Activated CD8-positive, alpha-beta T cell treated with anti-CD3 and anti-CD28 coated beads for 36 hours (primary cell): ENCODE results near the gene CSTF3. TPM values are rescaled to one million over a fixed set of nuclear protein-coding genes. Genes with fewer than 3 reads are reported as not detected.

Experiments
- ATAC-seq: fragments of 200-7000 bp; cut with Tn5 transposase; one replicate; pipeline ENCODE4 v1.10.0; 2021; ENCODE audit warnings: mild to moderate bottlenecking, moderate library complexity
- CTCF ChIA-PET: fragments of 350-600 bp; sonication (Branson Sonifier 250); formaldehyde crosslinking; loops from one replicate; lab custom pipeline; 2021; ENCODE audit warnings: antibody characterized with exemption; lab: Charles Lee
- POLR2A ChIA-PET: fragments of 350-600 bp; sonication (Branson Sonifier 250); formaldehyde crosslinking; loops from one replicate; lab custom pipeline; 2021; ENCODE audit warnings: antibody characterized with exemption; lab: Charles Lee
- DNase-seq: peaks from one replicate; pipeline ENCODE4 v3.0.0-alpha.2; 2020
- H3K27ac Mint-ChIP-seq: one replicate; pipeline ENCODE4 v1.8.0; 2021; ENCODE audit warnings: mild to moderate bottlenecking, mixed read lengths
- H3K27me3 Mint-ChIP-seq: one replicate; pipeline ENCODE4 v1.8.0; 2021; ENCODE audit warnings: mixed read lengths
- H3K36me3 Mint-ChIP-seq: one replicate; pipeline ENCODE4 v1.8.0; 2021; ENCODE audit warnings: low read depth, mixed read lengths
- H3K4me1 Mint-ChIP-seq: one replicate; pipeline ENCODE4 v1.8.0; 2021; ENCODE audit warnings: low read depth, mixed read lengths
- H3K4me3 Mint-ChIP-seq: one replicate; pipeline ENCODE4 v1.8.0; 2021; ENCODE audit warnings: mild to moderate bottlenecking, moderate library complexity, mixed read lengths
- H3K9me3 Mint-ChIP-seq: one replicate; pipeline ENCODE4 v1.8.0; 2021; ENCODE audit warnings: mixed read lengths
- intact Hi-C: fragments of 100-400 bp; cut with micrococcal nuclease; formaldehyde crosslinking; loops from one replicate; pipeline ENCODE4 v1.10.0; 2022
- total RNA-seq, 2 experiments: library from RNA; stranded (reverse); gene quantifications; one replicate each; pipeline ENCODE4 v1.2.3, GENCODE V29; 2021
- TF ChIP-seq, protein P1 (sequence below): fragments of 200-600 bp; IDR thresholded peaks from one replicate; pipeline ENCODE4 v1.8.0; 2022; ENCODE audit warnings: antibody characterized with exemption, mild to moderate bottlenecking

The CSTF3 gene
- total RNA-seq, 2 experiments from 2014 or later: 34.9 to 40.6 TPM

DNA sequence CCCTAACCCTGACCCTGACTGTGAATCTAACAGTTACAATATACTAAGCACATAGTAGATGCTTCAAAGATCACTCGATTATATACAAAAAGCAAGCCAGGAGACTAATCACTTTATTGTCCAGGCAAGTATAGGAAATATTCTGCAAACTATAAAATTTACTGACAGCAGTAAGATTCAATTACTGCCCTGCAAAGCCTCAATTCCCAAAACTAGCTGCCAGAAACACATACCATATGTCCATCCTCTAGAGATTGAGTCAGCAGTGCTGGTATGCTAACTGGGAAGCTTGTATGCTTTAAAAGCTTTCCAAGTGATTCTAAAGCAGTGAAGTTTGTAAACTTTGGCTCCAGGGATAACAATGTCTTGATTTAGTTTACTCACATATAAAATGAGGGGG lies 26.1 kb downstream of the CSTF3 start:
- Mint-ChIP-seq H3K4me3 (no peak overlapping the region), H3K27ac (no peak overlapping the region), H3K36me3 (peaks cover 9% of the 10 kb centered on the region), H3K27me3 (no peaks in the 10 kb centered on the region), H3K9me3 (no peaks in the 10 kb centered on the region), H3K4me1 (peaks cover 4% of the 10 kb centered on the region)
- DNase-seq (no peak), ATAC-seq (no peak)
- TF ChIP-seq, protein P1, sequence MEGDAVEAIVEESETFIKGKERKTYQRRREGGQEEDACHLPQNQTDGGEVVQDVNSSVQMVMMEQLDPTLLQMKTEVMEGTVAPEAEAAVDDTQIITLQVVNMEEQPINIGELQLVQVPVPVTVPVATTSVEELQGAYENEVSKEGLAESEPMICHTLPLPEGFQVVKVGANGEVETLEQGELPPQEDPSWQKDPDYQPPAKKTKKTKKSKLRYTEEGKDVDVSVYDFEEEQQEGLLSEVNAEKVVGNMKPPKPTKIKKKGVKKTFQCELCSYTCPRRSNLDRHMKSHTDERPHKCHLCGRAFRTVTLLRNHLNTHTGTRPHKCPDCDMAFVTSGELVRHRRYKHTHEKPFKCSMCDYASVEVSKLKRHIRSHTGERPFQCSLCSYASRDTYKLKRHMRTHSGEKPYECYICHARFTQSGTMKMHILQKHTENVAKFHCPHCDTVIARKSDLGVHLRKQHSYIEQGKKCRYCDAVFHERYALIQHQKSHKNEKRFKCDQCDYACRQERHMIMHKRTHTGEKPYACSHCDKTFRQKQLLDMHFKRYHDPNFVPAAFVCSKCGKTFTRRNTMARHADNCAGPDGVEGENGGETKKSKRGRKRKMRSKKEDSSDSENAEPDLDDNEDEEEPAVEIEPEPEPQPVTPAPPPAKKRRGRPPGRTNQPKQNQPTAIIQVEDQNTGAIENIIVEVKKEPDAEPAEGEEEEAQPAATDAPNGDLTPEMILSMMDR: no peak
- ChIA-PET CTCF (interaction anchor here (1.4 to 1.7 kb wide), 3 partner anchors 10 to 70 kb away, joined by 3 to 5 read pairs (median 3); no protein-coding TSS in a partner anchor), POLR2A (no interaction called here)
- intact Hi-C loops: no loop called here

DNA sequence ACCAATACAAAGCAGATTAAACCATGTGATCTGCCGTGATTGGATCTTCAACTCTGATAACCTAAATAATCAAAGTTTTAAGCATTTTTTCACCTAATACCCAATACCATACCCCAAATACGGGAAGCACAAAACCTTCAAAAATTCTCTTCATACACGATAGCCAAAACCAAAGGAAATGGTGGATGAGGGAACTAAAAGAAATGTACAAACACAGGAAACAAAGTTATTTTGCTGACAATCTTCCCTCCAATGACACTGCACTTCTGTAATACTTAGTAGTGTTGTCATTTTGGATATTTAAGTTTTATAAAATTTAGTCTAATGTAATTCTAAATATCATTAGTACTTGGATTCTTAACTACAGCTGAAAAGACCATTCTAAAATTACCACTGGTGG lies 27.0 kb downstream of the CSTF3 start:
- H3K4me1 Mint-ChIP-seq: peaks cover 4% of the 10 kb centered on the region

DNA sequence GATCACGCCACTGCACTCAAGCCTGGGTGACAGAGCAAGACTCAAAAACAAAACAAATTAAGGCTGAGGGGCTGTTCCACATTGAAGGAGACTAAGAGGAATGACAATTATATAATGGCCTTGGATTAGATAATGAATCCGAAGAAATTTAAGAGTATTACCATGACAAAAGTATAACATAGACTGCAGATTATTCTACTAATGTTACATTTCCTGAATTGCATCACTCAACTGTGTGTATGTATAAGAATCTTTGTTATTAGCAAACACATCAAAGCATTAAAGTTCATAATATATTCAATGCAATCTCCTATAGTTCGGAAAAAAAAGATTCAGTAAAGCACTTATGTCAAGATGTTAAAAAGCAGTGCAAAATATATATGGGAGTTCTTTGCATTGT lies 27.5 kb downstream of the CSTF3 start:
- intact Hi-C loops: no loop called here
- H3K27me3 Mint-ChIP-seq: no peaks in the 10 kb centered on the region
- TF ChIP-seq, protein P1: no peak
- H3K27ac Mint-ChIP-seq: no peak overlapping the region
- H3K4me1 Mint-ChIP-seq: peaks cover 6% of the 10 kb centered on the region
- DNase-seq (no peak), ATAC-seq (no peak)
- CTCF ChIA-PET: no interaction called here
- no peaks in the 10 kb centered on the region for H3K9me3 Mint-ChIP-seq
- no peak overlapping the region for H3K4me3 Mint-ChIP-seq
- POLR2A ChIA-PET: interaction anchor here (1.2 kb wide), 1 partner anchor 12 kb away, joined by 3 read pairs; no protein-coding TSS in a partner anchor
- peaks cover 6% of the 10 kb centered on the region for H3K36me3 Mint-ChIP-seq

More for the DNA sequence above, 27.0 kb downstream of the CSTF3 start:
- ATAC-seq: no peak
- H3K27ac Mint-ChIP-seq: no peak overlapping the region
- CTCF ChIA-PET: interaction anchor here (1.4 to 1.7 kb wide), 2 partner anchors 11 to 69 kb away, joined by 3 to 5 read pairs; no protein-coding TSS in a partner anchor
- no peak for DNase-seq
- H3K4me3 Mint-ChIP-seq: no peak overlapping the region
- H3K27me3 Mint-ChIP-seq: no peaks in the 10 kb centered on the region
- no peaks in the 10 kb centered on the region for H3K9me3 Mint-ChIP-seq
- peaks cover 6% of the 10 kb centered on the region for H3K36me3 Mint-ChIP-seq
- POLR2A ChIA-PET: no interaction called here
- intact Hi-C loops: no loop called here
- TF ChIP-seq, protein P1: no peak

DNA sequence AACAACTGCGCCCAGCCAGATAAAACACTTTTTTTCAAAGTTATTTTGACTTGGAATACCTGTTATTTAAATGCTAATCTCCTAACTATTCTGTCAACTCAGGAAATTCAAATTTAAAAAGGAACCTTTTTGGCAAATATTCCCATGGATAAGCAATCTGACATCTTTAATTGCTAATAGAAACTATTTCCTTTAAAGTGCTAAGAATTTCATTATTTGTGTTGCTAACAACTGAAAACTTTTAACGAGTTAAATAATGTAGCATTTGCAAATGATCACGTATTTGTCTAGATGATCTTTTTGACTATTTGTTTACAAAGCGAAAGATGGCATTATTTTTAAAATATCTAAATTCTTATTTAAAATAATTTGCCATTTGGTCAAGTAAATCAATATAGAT lies 28.8 kb downstream of the CSTF3 start:
- CTCF ChIA-PET: no interaction called here
- no peak overlapping the region for H3K4me3 Mint-ChIP-seq

DNA sequence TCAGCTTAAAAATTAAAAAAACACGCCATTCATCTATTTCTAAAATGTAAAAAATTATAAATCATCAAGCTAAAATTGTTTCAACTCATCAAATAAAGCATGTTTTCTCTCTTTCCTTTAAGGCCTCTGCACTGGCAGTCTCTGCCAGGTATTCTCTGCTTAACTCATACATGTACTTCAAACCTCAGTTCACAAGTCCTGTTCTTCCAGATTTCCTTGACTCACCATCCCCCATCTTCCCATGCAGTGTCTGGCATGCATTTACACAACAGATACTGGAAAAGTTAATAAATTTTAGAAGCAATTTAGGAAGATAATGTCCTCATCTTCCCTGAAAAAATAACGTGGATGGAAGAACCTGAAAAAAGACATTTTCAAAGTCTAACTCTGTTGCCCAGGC lies 32.5 kb downstream of the CSTF3 start:
- ATAC-seq: no peak
- no peaks in the 10 kb centered on the region for H3K27me3 Mint-ChIP-seq
- DNase-seq: no peak
- TF ChIP-seq, protein P1: no peak
- H3K4me3 Mint-ChIP-seq: no peak overlapping the region
- POLR2A ChIA-PET: interaction anchor here (0.9 kb wide), 1 partner anchor 27 kb away, joined by 3 read pairs; no protein-coding TSS in a partner anchor
- H3K27ac Mint-ChIP-seq: no peak overlapping the region
- H3K4me1 Mint-ChIP-seq: peaks cover 21% of the 10 kb centered on the region
- H3K9me3 Mint-ChIP-seq: no peaks in the 10 kb centered on the region
- CTCF ChIA-PET: no interaction called here
- peaks cover 23% of the 10 kb centered on the region for H3K36me3 Mint-ChIP-seq
- intact Hi-C loops: no loop called here

More for the DNA sequence above, 28.8 kb downstream of the CSTF3 start:
- peaks cover 7% of the 10 kb centered on the region for H3K36me3 Mint-ChIP-seq
- H3K27ac Mint-ChIP-seq: no peak overlapping the region
- TF ChIP-seq, protein P1: no peak
- POLR2A ChIA-PET: interaction anchor here (1.2 kb wide), 1 partner anchor 11 kb away, joined by 3 read pairs; no protein-coding TSS in a partner anchor
- peaks cover 14% of the 10 kb centered on the region for H3K4me1 Mint-ChIP-seq
- no peaks in the 10 kb centered on the region for H3K27me3 Mint-ChIP-seq
- no peak for DNase-seq
- no peaks in the 10 kb centered on the region for H3K9me3 Mint-ChIP-seq
- intact Hi-C loops: no loop called here
- no peak for ATAC-seq
